ENCODE results near the gene ADPGK. TPM values are rescaled to one million over a fixed set of nuclear protein-coding genes. Genes with fewer than 3 reads are reported as not detected.
A peak's percentile ranks its signal among the peaks of the same experiment; 100 is the strongest.

The ADPGK gene
- total and polyA plus RNA-seq, 4 donors = 53.9 to 102 (median 92.4) TPM

DNA sequence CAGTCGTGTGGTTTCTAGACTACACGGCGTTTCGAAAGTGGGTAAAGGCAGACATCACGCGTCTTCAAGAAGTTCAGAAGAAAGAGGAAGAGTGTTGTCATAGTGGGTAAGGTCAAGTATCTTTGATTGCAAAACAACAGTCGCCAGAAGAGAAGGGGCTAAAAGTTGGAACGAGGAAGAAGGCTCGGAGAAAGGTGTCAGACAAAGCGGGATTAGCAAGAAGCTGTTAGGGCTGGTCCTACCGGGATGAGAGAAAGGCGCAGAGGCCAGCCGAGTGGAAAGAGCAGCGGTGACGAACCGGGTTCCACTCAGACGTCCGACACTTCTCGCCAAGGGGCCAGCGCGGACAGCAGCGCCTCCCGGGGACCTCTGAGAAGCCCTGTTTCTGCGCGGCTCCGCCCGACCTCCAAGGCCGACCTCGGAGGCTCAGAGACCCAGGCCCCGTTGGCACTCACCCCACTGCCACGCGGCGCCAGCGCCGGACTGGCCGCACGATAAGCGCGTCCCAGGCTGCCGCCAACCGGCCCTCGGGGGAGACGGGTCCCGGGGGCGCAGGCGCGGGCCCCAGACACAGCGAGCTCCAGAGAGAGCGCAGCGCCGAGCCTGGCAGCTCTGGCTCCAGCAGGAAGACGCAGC is 436 bp downstream of the ADPGK start:
- no peaks in the 10 kb centered on the region for H3K27me3 ChIP-seq (ENCODE audit: control insufficient read depth in 3 of 3, insufficient read depth in 3 of 3, low read length in 2 of 3)
- peak overlapping the region; percentile 91 to 100 for H3K27ac ChIP-seq (ENCODE audit: low read depth in 1 of 2, low read length in 1 of 2)
- peak overlapping the region; percentile 86 to 94 for H3K9ac ChIP-seq (ENCODE audit: insufficient read depth in 1 of 2, low read length in 2 of 2)
- ATAC-seq (ENCODE audit: insufficient read depth, low FRiP score) (peak; percentile 20), DNase-seq (peak; percentile 30 to 61 (median 46))
- no peaks in the 10 kb centered on the region for H3K9me3 ChIP-seq (ENCODE audit: control insufficient read depth in 4 of 4, insufficient read depth in 3 of 4, low read length in 3 of 4)
- peak overlapping the region; percentile 99 for H3K4me3 ChIP-seq
- TF ChIP-seq, protein P1, sequence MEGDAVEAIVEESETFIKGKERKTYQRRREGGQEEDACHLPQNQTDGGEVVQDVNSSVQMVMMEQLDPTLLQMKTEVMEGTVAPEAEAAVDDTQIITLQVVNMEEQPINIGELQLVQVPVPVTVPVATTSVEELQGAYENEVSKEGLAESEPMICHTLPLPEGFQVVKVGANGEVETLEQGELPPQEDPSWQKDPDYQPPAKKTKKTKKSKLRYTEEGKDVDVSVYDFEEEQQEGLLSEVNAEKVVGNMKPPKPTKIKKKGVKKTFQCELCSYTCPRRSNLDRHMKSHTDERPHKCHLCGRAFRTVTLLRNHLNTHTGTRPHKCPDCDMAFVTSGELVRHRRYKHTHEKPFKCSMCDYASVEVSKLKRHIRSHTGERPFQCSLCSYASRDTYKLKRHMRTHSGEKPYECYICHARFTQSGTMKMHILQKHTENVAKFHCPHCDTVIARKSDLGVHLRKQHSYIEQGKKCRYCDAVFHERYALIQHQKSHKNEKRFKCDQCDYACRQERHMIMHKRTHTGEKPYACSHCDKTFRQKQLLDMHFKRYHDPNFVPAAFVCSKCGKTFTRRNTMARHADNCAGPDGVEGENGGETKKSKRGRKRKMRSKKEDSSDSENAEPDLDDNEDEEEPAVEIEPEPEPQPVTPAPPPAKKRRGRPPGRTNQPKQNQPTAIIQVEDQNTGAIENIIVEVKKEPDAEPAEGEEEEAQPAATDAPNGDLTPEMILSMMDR (IDR thresholded peaks at IDR 0.05; ENCODE audit: control extremely low read depth, extremely low read depth) = no peak
- peaks cover 6 to 36% (median 19%) of the 10 kb centered on the region in 5 donors for H3K4me1 ChIP-seq (ENCODE audit: control insufficient read depth in 5 of 5, insufficient read depth in 5 of 5, low read length in 5 of 5)
- 0% methylated on average over 43 to 52 of the region's 52 CpGs for WGBS, 2 donors
- H3K36me3 ChIP-seq (ENCODE audit: control insufficient read depth in 4 of 4, insufficient read depth in 4 of 4, low read length in 4 of 4) = peaks cover 0 to 5% (median 3%) of the 10 kb centered on the region in 4 donors

DNA sequence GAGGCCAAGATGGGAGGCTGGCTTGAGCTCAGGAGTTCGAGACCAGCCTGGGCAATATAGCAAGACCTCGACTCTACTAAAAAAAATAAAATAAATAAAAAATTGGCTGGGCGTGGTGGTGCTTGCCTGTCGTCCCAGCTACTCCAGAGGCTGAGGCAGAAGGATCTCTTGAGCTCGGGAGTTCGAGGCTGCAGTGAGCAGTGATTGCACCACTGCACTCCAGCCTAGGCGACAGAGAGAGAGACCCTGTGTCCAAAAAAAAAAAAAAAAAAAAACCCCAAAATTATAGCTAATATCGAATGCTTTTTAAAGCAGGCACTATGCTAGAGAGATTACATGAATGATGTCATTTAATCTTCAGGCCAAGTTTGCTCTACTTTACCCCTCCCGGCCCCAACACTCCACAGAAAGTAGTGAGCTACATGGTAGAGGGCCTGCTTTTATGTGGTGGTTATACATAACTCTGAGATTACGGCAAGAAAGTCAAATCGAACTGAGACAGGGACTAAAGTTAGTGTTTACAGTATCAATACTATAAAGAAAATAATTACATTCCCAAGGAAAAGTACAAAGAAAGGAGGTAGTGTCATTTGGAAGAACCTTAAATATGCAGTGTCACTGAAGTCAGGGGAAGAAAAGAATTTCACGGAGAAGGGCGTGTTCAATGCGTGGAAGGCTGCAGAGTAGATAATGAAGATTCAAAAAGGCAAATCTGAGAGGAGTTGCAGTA is 1.1 kb downstream of the ADPGK start:
- TF ChIP-seq, protein P1 (IDR thresholded peaks at IDR 0.05; ENCODE audit: control extremely low read depth, extremely low read depth) = no peak
- Histone ChIP-seq H3K4me1 (ENCODE audit: control insufficient read depth in 5 of 5, insufficient read depth in 5 of 5, low read length in 5 of 5) (peaks cover 6 to 36% (median 19%) of the 10 kb centered on the region in 5 donors), H3K36me3 (ENCODE audit: control insufficient read depth in 4 of 4, insufficient read depth in 4 of 4, low read length in 4 of 4) (peaks cover 0 to 5% (median 3%) of the 10 kb centered on the region in 4 donors), H3K27me3 (ENCODE audit: control insufficient read depth in 3 of 3, insufficient read depth in 3 of 3, low read length in 2 of 3) (no peaks in the 10 kb centered on the region), H3K27ac (ENCODE audit: low read depth in 1 of 2, low read length in 1 of 2) (peak overlapping the region; percentile 91 to 100), H3K4me3 (peak overlapping the region; percentile 99), H3K9me3 (ENCODE audit: control insufficient read depth in 4 of 4, insufficient read depth in 3 of 4, low read length in 3 of 4) (no peaks in the 10 kb centered on the region), H3K9ac (ENCODE audit: insufficient read depth in 1 of 2, low read length in 2 of 2) (peak overlapping the region; percentile 86 to 94)
- 42 to 49% methylated on average over 14 of the region's 14 CpGs for WGBS, 2 donors
- no peak for ATAC-seq (ENCODE audit: insufficient read depth, low FRiP score)
- peak in 2 of 3 donors; percentile 29 to 32 for DNase-seq

- DNase-seq = no peak
- Histone ChIP-seq H3K4me1 (ENCODE audit: control insufficient read depth in 5 of 5, insufficient read depth in 5 of 5, low read length in 5 of 5) (peaks cover 6 to 33% (median 19%) of the 10 kb centered on the region in 5 donors), H3K27me3 (ENCODE audit: control insufficient read depth in 3 of 3, insufficient read depth in 3 of 3, low read length in 2 of 3) (no peaks in the 10 kb centered on the region), H3K36me3 (ENCODE audit: control insufficient read depth in 4 of 4, insufficient read depth in 4 of 4, low read length in 4 of 4) (peaks cover 0 to 10% (median 4%) of the 10 kb centered on the region in 4 donors), H3K9ac (ENCODE audit: insufficient read depth in 1 of 2, low read length in 2 of 2) (no peak overlapping the region), H3K9me3 (ENCODE audit: control insufficient read depth in 4 of 4, insufficient read depth in 3 of 4, low read length in 3 of 4) (no peaks in the 10 kb centered on the region), H3K27ac (ENCODE audit: low read depth in 1 of 2, low read length in 1 of 2) (no peak overlapping the region), H3K4me3 (no peak overlapping the region)
- TF ChIP-seq, protein P1 (IDR thresholded peaks at IDR 0.05; ENCODE audit: control extremely low read depth, extremely low read depth) = no peak
- no peak for ATAC-seq (ENCODE audit: insufficient read depth, low FRiP score)
- WGBS, 2 donors = 66 to 72% methylated on average over 6 of the region's 6 CpGs
Measured at GRCh38 chr15:72781631-72782030, 1.9 kb downstream of the ADPGK start.
